Right atrium auricular region (tissue), 2 donors: ENCODE results near the gene CYTH1. TPM values are rescaled to one million over a fixed set of nuclear protein-coding genes. Genes with fewer than 3 reads are reported as not detected.
A peak's percentile ranks its signal among the peaks of the same experiment; 100 is the strongest.

ENCODE experiments used
- DNase-seq: peaks from one replicate; pipeline ENCODE4 v3.0.0-alpha.2; 2019; ENCODE audit warnings: low spot score
- H3K27ac ChIP-seq, 2 donors: fragments of 200-600 bp; sonication (generic); 1 replicate in 1 of 2; 2 replicates in 1 of 2; pipeline ENCODE4 v1.5.1; 2016 to 2019
- H3K27me3 ChIP-seq, 2 donors: fragments of 200-600 bp; sonication (generic); one replicate each; pipeline versions ENCODE4 v1.5.1 to v1.6.0; 2017 to 2019
- H3K36me3 ChIP-seq: fragments of 200-600 bp; sonication (generic); one replicate; pipeline ENCODE4 v1.5.1; 2016
- H3K4me1 ChIP-seq, 2 donors: fragments of 200-600 bp; sonication (generic); one replicate each; pipeline versions ENCODE4 v1.5.1 to v1.6.0; 2017 to 2019
- H3K4me3 ChIP-seq, 2 donors: fragments of 200-600 bp; sonication (generic); 1 replicate in 1 of 2; 2 replicates in 1 of 2; pipeline ENCODE4 v1.5.1; 2017 to 2019; ENCODE audit warnings: mild to moderate bottlenecking in 1 of 2, moderate library complexity in 1 of 2
- H3K9me3 ChIP-seq, 2 donors: fragments of 200-600 bp; sonication (generic); one replicate each; pipeline ENCODE4 v1.5.1; 2019
- total RNA-seq, 2 donors: library from RNA; depleted of rRNA; stranded (reverse); fragments of >200 nt; gene quantifications; one replicate each; pipeline ENCODE4 v1.1.0, GENCODE V29; 2016
- TF ChIP-seq, protein P1 (sequence below), 2 donors: fragments of 200-600 bp; sonication (generic); IDR thresholded peaks; one replicate each; pipeline ENCODE4 v1.5.1; 2019; ENCODE audit warnings: antibody characterized with exemption in 2 of 2

CYTH1 gene
- total RNA-seq, 2 donors from 2014 or later, result 23.8 to 31.0 TPM

- H3K9me3 ChIP-seq, result no peaks in the 10 kb centered on the region
- H3K27ac ChIP-seq, result no peak overlapping the region
- TF ChIP-seq, protein P1, sequence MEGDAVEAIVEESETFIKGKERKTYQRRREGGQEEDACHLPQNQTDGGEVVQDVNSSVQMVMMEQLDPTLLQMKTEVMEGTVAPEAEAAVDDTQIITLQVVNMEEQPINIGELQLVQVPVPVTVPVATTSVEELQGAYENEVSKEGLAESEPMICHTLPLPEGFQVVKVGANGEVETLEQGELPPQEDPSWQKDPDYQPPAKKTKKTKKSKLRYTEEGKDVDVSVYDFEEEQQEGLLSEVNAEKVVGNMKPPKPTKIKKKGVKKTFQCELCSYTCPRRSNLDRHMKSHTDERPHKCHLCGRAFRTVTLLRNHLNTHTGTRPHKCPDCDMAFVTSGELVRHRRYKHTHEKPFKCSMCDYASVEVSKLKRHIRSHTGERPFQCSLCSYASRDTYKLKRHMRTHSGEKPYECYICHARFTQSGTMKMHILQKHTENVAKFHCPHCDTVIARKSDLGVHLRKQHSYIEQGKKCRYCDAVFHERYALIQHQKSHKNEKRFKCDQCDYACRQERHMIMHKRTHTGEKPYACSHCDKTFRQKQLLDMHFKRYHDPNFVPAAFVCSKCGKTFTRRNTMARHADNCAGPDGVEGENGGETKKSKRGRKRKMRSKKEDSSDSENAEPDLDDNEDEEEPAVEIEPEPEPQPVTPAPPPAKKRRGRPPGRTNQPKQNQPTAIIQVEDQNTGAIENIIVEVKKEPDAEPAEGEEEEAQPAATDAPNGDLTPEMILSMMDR (IDR thresholded peaks at IDR 0.05), result no peak
- H3K27me3 ChIP-seq, result no peaks in the 10 kb centered on the region
- no peak for DNase-seq
- H3K4me1 ChIP-seq, result peaks cover 0 to 14% of the 10 kb centered on the region in 2 donors
- H3K36me3 ChIP-seq, result peaks cover 98% of the 10 kb centered on the region
- H3K4me3 ChIP-seq, result no peak overlapping the region
These were observed 33.6 kb upstream of the CYTH1 start for GRCh38 chr17:78815696-78816095.

DNA sequence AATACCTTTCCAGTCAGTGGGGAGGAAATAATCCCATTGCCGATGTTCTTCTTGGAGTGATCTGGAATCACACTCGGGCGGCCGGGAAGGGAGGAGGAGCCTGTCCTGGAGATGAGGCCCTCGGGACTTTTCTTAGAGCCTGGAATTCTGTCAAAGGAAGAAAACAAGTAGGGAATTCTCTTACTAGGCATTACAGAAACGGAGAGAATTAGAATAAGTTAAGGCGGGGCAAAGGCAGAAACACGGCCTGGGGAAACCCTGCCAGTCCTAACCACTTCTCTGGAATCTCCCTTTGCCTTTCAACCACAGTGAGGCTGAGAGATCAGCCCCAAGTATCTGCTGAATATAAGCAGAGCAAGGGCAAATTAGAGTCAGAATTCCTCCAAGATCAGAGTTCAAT, 30.8 kb upstream of the CYTH1 start:
- no peak for DNase-seq
- Histone ChIP-seq H3K27ac (peak overlapping the region in 1 of 2 donors; percentile 48), H3K4me1 (peaks cover 0 to 14% of the 10 kb centered on the region in 2 donors), H3K27me3 (no peaks in the 10 kb centered on the region), H3K36me3 (peaks cover 95% of the 10 kb centered on the region), H3K4me3 (no peak overlapping the region), H3K9me3 (no peaks in the 10 kb centered on the region)
- TF ChIP-seq, protein P1 (IDR thresholded peaks at IDR 0.05), result no peak

DNA sequence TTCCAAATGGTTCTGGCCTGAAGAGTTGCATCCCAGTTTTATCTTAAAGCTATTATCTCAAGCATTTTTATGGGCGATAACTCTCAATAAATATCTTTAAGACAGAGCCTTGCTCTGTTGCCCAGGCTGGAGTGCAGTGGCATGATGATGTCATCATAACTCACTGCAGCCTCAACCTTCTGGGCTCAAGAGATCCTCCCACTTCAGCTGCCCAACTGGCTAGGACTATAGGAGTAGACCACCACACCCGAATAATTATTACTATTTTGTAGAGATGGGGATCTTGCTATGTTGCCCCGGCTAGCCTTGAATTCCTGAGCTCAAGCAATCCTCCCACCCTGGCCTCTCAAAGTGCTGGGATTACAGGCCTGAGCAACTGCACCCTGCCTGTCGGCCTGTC, 26.1 kb upstream of the CYTH1 start:
- no peak for DNase-seq
- H3K4me3 ChIP-seq, result no peak overlapping the region
- H3K9me3 ChIP-seq, result no peaks in the 10 kb centered on the region
- H3K27ac ChIP-seq, result no peak overlapping the region
- H3K4me1 ChIP-seq, result peaks cover 0 to 18% of the 10 kb centered on the region in 2 donors
- H3K27me3 ChIP-seq, result no peaks in the 10 kb centered on the region
- H3K36me3 ChIP-seq, result peaks cover 88% of the 10 kb centered on the region
- TF ChIP-seq, protein P1 (IDR thresholded peaks at IDR 0.05), result no peak

DNA sequence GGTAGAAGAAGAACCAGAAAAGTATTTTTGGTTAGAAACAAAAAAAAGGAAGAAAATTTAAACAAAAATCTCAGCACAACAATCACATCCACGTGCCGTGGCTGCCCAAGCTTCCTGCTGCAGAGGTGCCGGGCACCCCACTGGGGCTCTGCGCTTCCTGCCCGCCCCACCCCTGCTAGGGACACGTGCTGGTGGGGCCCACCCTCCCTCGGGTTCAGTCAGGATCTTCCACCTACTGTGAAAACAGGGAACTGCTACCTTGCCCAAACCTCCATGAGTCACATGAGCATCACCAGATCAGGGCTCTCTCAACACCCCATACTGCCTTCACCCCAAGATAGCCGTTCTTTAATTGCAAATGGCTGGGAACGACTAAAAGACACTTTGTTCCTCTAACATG, 24.4 kb upstream of the CYTH1 start:
- H3K27ac ChIP-seq, result peak overlapping the region in 1 of 2 donors; percentile 9
- H3K27me3 ChIP-seq, result no peaks in the 10 kb centered on the region
- H3K4me3 ChIP-seq, result no peak overlapping the region
- H3K36me3 ChIP-seq, result peaks cover 89% of the 10 kb centered on the region
- no peaks in the 10 kb centered on the region for H3K9me3 ChIP-seq
- peaks cover 0 to 10% of the 10 kb centered on the region in 2 donors for H3K4me1 ChIP-seq
- DNase-seq, result no peak
- TF ChIP-seq, protein P1 (IDR thresholded peaks at IDR 0.05), result no peak

DNA sequence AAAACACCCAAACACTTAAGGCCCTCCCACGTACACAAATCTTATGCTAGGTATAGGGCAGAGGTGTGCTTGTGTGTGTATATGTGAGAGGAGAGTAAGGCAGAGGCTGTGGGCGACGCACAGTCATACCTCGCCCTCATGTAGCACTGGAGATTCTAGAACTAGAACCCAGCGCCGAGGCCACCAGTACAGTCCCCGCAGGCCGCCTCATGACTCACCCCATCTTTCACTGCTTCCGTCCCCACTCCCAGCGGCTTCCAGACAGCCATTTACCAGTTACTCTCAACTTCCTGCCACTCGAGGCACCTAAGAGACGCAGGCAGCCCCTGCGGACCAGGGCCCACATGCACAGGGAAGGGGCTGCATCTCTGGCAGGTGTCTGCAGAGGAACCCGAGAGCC, 23.2 kb upstream of the CYTH1 start:
- DNase-seq, result no peak
- TF ChIP-seq, protein P1 (IDR thresholded peaks at IDR 0.05), result no peak
- H3K4me3 ChIP-seq, result no peak overlapping the region
- H3K9me3 ChIP-seq, result no peaks in the 10 kb centered on the region
- H3K27me3 ChIP-seq, result no peaks in the 10 kb centered on the region
- H3K27ac ChIP-seq, result peak overlapping the region; percentile 44 to 52
- peaks cover 0 to 10% of the 10 kb centered on the region in 2 donors for H3K4me1 ChIP-seq
- peaks cover 88% of the 10 kb centered on the region for H3K36me3 ChIP-seq

- DNase-seq, result no peak
- H3K9me3 ChIP-seq, result no peaks in the 10 kb centered on the region
- TF ChIP-seq, protein P1 (IDR thresholded peaks at IDR 0.05), result no peak
- H3K27me3 ChIP-seq, result no peaks in the 10 kb centered on the region
- H3K36me3 ChIP-seq, result peaks cover 85% of the 10 kb centered on the region
- peaks cover 0 to 10% of the 10 kb centered on the region in 2 donors for H3K4me1 ChIP-seq
- H3K4me3 ChIP-seq, result no peak overlapping the region
- H3K27ac ChIP-seq, result peak overlapping the region; percentile 44 to 52
These were observed 22.7 kb upstream of the CYTH1 start for GRCh38 chr17:78804777-78805176.
